Mononuclear cell (primary cell): ENCODE results near the gene FAM135A. TPM values are rescaled to one million over a fixed set of nuclear protein-coding genes. Genes with fewer than 3 reads are reported as not detected.

Experiments used
- H3K27me3 ChIP-seq: 2 replicates; pipeline ENCODE4 v1.6.0; 2011; ENCODE audit warnings: low read length, control low read depth; ENCODE audit not compliant: insufficient read depth
- H3K4me1 ChIP-seq: 2 replicates; pipeline ENCODE4 v1.5.1; 2011; ENCODE audit warnings: mild to moderate bottlenecking, low read length, control low read depth; ENCODE audit not compliant: insufficient read depth
- H3K4me3 ChIP-seq: 2 replicates; pipeline ENCODE4 v1.5.1; 2011; ENCODE audit warnings: mild to moderate bottlenecking, low read length, moderate library complexity
- H3K9me3 ChIP-seq: 2 replicates; pipeline ENCODE4 v1.5.1; 2011; ENCODE audit warnings: low read depth, mild to moderate bottlenecking, control low read depth, low read length
- total RNA-seq: library from RNA; depleted of rRNA; stranded (reverse); fragments of >200 nt; gene quantifications from one replicate; pipeline ENCODE4 v1.2.3, GENCODE V29; 2012

The FAM135A gene
- total RNA-seq, 1 donor = 15.5 TPM

- Histone ChIP-seq H3K9me3 (no peaks in the 10 kb centered on the region), H3K4me3 (no peak overlapping the region), H3K27me3 (peaks cover 28% of the 10 kb centered on the region), H3K4me1 (no peaks in the 10 kb centered on the region)
Measured at GRCh38 chr6:70388814-70389213, 24.5 kb upstream of the FAM135A start.

DNA sequence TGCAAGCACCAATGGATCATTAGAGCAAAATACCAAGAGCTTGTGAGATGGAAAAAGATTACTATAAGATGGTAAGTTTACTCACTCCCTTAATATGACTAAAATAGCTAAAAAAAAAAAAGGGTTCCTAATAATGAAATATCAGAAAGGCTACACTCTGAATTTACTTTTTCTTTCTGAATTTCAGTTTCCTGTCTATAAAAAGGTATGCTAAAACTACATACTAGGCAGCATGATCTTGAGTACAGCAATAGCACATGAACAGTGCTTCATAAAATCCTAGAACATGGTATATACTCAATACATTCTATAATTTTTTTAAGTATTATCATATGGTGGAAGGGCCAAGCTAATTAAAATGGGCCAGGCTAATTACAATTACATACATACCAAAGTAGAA lies 24.0 kb upstream of the FAM135A start:
- Histone ChIP-seq H3K4me3 (no peak overlapping the region), H3K9me3 (no peaks in the 10 kb centered on the region), H3K4me1 (no peaks in the 10 kb centered on the region), H3K27me3 (peaks cover 28% of the 10 kb centered on the region)

- no peaks in the 10 kb centered on the region for H3K9me3 ChIP-seq
- H3K4me1 ChIP-seq = no peaks in the 10 kb centered on the region
- peaks cover 28% of the 10 kb centered on the region for H3K27me3 ChIP-seq
- no peak overlapping the region for H3K4me3 ChIP-seq
Measured at GRCh38 chr6:70390067-70390466, 23.2 kb upstream of the FAM135A start.

DNA sequence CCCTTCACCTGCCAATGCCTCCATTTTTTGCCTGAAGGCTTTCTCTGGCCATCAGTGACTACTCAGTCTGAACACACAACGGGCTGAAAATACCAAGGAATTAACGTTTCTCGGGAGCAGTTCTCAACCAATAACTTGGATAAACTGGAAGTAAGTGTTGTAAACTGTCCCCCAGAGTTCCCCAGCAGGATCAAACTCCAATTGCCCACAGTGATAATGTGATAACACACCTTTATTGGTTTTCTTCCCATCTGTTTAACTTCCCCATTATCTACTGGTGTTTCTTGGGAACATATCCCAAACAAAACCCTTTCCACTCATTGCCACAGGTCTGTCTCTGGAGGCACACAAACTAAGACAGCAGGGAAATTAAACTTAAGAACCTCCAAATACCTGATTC lies 21.8 kb upstream of the FAM135A start:
- no peak overlapping the region for H3K4me3 ChIP-seq
- H3K27me3 ChIP-seq = peaks cover 25% of the 10 kb centered on the region
- H3K4me1 ChIP-seq = no peaks in the 10 kb centered on the region
- no peaks in the 10 kb centered on the region for H3K9me3 ChIP-seq

GRCh38 chr6:70394518-70395300 lies 18.6 kb upstream of the FAM135A start:
- Histone ChIP-seq H3K9me3 (no peaks in the 10 kb centered on the region), H3K4me3 (no peak overlapping the region), H3K4me1 (peaks cover 4% of the 10 kb centered on the region), H3K27me3 (peaks cover 28% of the 10 kb centered on the region)

- Histone ChIP-seq H3K9me3 (no peaks in the 10 kb centered on the region), H3K27me3 (peaks cover 24% of the 10 kb centered on the region), H3K4me1 (peaks cover 4% of the 10 kb centered on the region), H3K4me3 (no peak overlapping the region)
Measured at GRCh38 chr6:70395301-70395672, 18.0 kb upstream of the FAM135A start.

GRCh38 chr6:70396163-70396562 lies 17.1 kb upstream of the FAM135A start:
- H3K4me3 ChIP-seq = no peak overlapping the region
- peaks cover 19% of the 10 kb centered on the region for H3K27me3 ChIP-seq
- no peaks in the 10 kb centered on the region for H3K9me3 ChIP-seq

DNA sequence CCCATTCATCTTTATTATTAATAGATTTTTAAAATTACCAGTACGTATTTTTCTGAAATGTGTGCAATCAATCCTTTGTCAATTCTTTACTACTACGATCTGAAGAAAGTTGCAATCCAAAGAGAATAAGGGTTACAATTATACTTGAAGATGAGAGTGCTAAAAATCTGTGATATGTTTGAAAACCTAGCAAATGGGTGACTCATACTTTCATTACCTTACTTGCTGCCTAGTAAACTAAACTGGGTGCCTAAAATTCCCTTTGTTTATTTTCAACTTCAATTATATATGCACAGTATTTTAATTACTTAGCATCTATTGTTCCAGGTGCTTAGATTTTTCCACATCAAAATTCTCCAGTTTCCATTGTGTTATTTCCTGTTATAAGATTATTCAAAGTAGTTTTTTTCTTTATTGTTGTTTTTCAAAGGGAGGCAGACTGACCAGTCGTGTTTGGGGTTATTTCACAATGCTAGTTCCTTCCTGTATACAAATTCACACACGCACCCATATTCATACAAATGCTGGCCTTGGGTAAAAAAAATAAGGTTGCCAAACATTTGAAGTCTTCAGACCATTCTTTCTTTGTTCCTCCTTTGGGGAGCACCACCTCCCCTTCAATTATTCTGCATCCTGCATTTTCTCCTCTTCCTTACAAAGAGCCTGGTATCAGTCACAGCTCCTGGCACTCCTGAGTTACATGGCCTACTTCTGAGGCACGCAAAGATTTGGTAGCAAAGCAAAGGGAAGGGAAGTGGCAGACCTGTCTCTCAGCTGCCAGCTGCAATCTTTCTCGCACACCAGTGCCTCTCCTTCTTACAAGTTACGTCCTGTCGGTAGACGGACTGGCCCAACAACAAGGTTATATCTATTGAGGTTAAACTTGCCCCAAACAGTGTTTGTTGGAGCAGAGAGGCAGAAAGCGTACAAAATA lies 16.2 kb upstream of the FAM135A start:
- peaks cover 13% of the 10 kb centered on the region for H3K27me3 ChIP-seq
- H3K4me1 ChIP-seq = peaks cover 4% of the 10 kb centered on the region
- H3K4me3 ChIP-seq = no peak overlapping the region
- no peaks in the 10 kb centered on the region for H3K9me3 ChIP-seq

More at GRCh38 chr6:70396163-70396562, 17.1 kb upstream of the FAM135A start:
- H3K4me1 ChIP-seq = peaks cover 4% of the 10 kb centered on the region

DNA sequence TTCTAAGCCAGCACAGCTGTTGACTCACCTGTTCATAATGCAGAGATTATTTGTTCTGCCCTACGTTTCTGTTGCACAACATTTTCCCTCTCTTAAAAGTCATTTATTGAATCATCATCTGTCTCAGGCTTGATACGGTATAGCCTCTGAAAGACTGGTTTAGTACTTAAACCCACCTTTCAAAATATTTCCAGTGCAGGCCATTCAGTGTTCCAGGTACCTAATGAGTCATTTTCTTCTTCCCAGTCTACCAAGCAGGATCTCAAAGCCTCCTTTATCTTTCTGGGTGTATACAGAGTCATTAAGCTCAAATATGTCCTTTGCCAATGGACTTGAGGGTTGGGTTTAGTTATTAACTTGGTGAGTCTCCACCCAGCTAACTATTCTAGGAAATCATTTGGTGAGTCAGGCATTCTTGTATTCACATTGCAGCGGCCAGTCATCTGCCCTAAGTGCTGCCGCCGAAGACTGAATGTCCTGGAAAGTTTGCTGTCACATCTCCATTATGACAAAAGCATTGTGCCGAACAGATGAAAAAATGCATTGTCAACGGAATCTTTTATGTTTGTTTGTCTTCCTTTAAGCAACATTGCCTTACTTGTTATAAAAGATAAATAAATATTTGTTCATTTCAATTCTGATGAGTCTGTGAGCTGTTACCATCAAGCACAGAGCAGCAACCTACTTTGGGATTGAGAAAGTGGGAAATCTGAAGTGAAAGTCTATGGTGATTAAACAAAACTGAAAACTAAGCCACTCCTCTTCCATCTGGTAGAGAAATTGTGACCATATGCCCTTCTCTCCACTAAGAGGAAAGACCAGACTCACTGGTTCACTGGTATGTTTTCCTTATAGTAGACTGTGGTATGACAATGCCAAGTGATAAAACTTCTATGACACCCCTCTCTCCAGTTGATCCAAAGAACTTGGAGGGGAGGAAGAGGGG lies 14.3 kb upstream of the FAM135A start:
- H3K27me3 ChIP-seq = peaks cover 19% of the 10 kb centered on the region

DNA sequence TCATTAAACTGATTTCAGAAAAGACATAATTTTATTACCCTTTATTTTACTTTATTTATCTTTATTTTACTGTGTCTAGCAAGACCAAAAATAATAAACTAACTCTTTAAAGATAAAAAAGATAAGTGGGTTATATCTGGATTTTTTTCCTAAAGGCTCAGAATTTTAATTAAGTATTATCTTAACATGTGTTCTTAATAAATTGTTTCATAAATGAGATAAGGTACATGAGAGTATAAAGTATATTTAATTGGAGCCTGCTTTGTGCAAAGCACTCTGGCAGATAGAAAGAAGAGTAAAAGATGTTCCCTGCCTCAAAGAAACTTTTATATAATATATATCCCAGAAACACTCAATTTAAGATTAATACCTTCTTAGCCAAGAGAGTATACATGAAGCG lies 8.7 kb upstream of the FAM135A start:
- Histone ChIP-seq H3K4me1 (no peaks in the 10 kb centered on the region), H3K4me3 (no peak overlapping the region), H3K9me3 (no peaks in the 10 kb centered on the region), H3K27me3 (peaks cover 20% of the 10 kb centered on the region)

More for the DNA sequence above, 14.3 kb upstream of the FAM135A start:
- peaks cover 4% of the 10 kb centered on the region for H3K4me1 ChIP-seq
- no peaks in the 10 kb centered on the region for H3K9me3 ChIP-seq
- no peak overlapping the region for H3K4me3 ChIP-seq

GRCh38 chr6:70409216-70409615 lies 4.1 kb upstream of the FAM135A start:
- no peaks in the 10 kb centered on the region for H3K9me3 ChIP-seq
- H3K27me3 ChIP-seq = peaks cover 10% of the 10 kb centered on the region
- H3K4me1 ChIP-seq = peaks cover 5% of the 10 kb centered on the region
- H3K4me3 ChIP-seq = no peak overlapping the region

- Histone ChIP-seq H3K4me3 (no peak overlapping the region), H3K9me3 (no peaks in the 10 kb centered on the region), H3K27me3 (peaks cover 6% of the 10 kb centered on the region), H3K4me1 (peaks cover 8% of the 10 kb centered on the region)
Measured at GRCh38 chr6:70411542-70412251, 1.6 kb upstream of the FAM135A start.

DNA sequence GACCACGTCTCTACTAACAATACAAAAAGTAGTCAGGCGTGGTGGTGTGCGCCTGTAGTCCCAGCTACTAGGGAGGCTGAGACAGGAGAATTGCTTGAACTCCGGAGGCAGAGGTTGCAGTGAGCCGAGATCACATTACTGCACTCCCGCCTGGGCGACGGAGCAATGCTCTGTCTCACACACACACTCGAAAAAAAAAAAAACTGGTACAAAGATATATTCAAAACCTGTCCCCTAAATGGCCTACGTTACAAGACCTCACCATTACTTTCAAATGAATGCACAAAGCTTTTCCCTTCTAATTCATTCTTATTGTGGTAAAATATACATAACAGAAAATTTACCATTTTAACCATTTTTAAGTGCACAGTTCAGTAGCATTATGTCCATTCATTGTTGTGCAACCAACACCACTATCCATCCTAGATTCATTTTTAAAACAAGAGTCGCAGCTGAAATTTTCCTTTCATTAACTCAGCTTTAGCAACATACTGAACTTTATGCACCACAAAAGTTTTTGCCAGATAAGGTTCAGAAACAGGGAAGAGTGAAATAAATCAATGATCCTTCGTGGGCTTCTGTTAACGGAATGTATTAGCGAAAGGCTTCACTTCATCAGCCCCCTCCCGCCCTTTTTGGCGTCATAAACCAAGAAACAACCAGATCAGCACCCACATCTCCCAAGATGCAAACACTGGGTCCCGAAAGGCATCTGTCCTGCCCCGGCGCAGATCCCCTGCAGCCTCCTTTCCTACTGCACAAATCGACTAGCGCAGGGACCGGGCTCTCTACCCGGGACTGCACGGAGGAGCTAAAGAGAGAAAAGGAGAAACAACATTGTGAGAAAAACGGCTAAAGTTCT lies 825 bp upstream of the FAM135A start:
- H3K27me3 ChIP-seq = peaks cover 5% of the 10 kb centered on the region
- peak overlapping the region; percentile 55 for H3K4me3 ChIP-seq
- no peaks in the 10 kb centered on the region for H3K9me3 ChIP-seq
- peaks cover 8% of the 10 kb centered on the region for H3K4me1 ChIP-seq
